GM18498 (cell line): Measurements from ENCODE around the gene MST1.

ENCODE experiments used
- ATAC-seq: cut with Tn5 transposase; IDR thresholded peaks from one replicate; pipeline ENCODE4 v1.9.1; 2021; ENCODE audit warnings: mild to moderate bottlenecking, moderate library complexity; ENCODE audit not compliant: unreplicated experiment

The MST1 gene

GRCh38 chr3:49639551-49639950, 49.7 kb downstream of the MST1 start:
- ATAC-seq: no peak

- ATAC-seq: no peak
Observed at GRCh38 chr3:49638445-49638844, 50.8 kb downstream of the MST1 start.

GRCh38 chr3:49636883-49637609, 52.2 kb downstream of the MST1 start:
- no peak for ATAC-seq

- no peak for ATAC-seq
Observed at GRCh38 chr3:49634736-49635135, 54.5 kb downstream of the MST1 start.
